Measurements from ENCODE around the gene DIDO1. TPM values are rescaled to one million over a fixed set of nuclear protein-coding genes. Genes with fewer than 3 reads are reported as not detected.

DIDO1 gene
- total RNA-seq, 2 donors from 2014 or later, result 68.5 to 75.9 TPM

GRCh38 chr20:62943396-62943795, 17.1 kb upstream of the DIDO1 start:
- Histone ChIP-seq H3K27ac (no peak overlapping the region), H3K27me3 (replicated peaks; ENCODE audit: insufficient read depth) (no peaks in the 10 kb centered on the region), H3K4me1 (replicated peaks) (peaks cover 11% of the 10 kb centered on the region), H3K9me3 (no peaks in the 10 kb centered on the region), H3K4me3 (no peak overlapping the region), H3K36me3 (peaks cover 3 to 7% of the 10 kb centered on the region in 2 donors)
- WGBS, result 88% methylated on average over 14 of the region's 14 CpGs
- intact Hi-C loops (cut with DNase I), result no loop called here
- DNase-seq (ENCODE audit: low spot score), result no peak
- TF ChIP-seq POLR2A (IDR thresholded peaks at IDR 0.05), result no peak
- TF ChIP-seq POLR2AphosphoS5 (IDR thresholded peaks at IDR 0.05), result no peak
- no peak for TF ChIP-seq CTCF (IDR thresholded peaks at IDR 0.05)

GRCh38 chr20:62942456-62942855, 16.2 kb upstream of the DIDO1 start:
- intact Hi-C loops (cut with DNase I), result no loop called here
- Histone ChIP-seq H3K36me3 (peaks cover 3 to 7% of the 10 kb centered on the region in 2 donors), H3K27me3 (replicated peaks; ENCODE audit: insufficient read depth) (no peaks in the 10 kb centered on the region), H3K9me3 (no peaks in the 10 kb centered on the region), H3K4me3 (no peak overlapping the region), H3K27ac (no peak overlapping the region), H3K4me1 (replicated peaks) (peaks cover 11% of the 10 kb centered on the region)
- TF ChIP-seq CTCF (IDR thresholded peaks at IDR 0.05) (no peak), POLR2AphosphoS5 (IDR thresholded peaks at IDR 0.05) (no peak)
- WGBS, result 82% methylated on average over 2 of the region's 2 CpGs
- DNase-seq (ENCODE audit: low spot score), result no peak

- Histone ChIP-seq H3K4me3 (no peak overlapping the region), H3K4me1 (replicated peaks) (peaks cover 11% of the 10 kb centered on the region), H3K36me3 (peaks cover 3 to 7% of the 10 kb centered on the region in 2 donors), H3K9me3 (no peaks in the 10 kb centered on the region), H3K27ac (no peak overlapping the region), H3K27me3 (replicated peaks; ENCODE audit: insufficient read depth) (no peaks in the 10 kb centered on the region)
- intact Hi-C loops (cut with DNase I), result no loop called here
- no peak for DNase-seq (ENCODE audit: low spot score)
- 75% methylated on average over 1 of the region's 1 CpG for WGBS
- TF ChIP-seq POLR2A (IDR thresholded peaks at IDR 0.05) (no peak), CTCF (IDR thresholded peaks at IDR 0.05) (no peak), POLR2AphosphoS5 (IDR thresholded peaks at IDR 0.05) (no peak)
These were observed 15.5 kb upstream of the DIDO1 start for GRCh38 chr20:62941792-62942191.

- intact Hi-C loops (cut with DNase I), result no loop called here
- DNase-seq (ENCODE audit: low spot score), result no peak
- no peak overlapping the region for H3K4me3 ChIP-seq
- H3K27me3 ChIP-seq (replicated peaks; ENCODE audit: insufficient read depth), result no peaks in the 10 kb centered on the region
- peaks cover 3% of the 10 kb centered on the region in 2 donors for H3K36me3 ChIP-seq
- TF ChIP-seq POLR2A (IDR thresholded peaks at IDR 0.05) (no peak), CTCF (IDR thresholded peaks at IDR 0.05) (no peak), POLR2AphosphoS5 (IDR thresholded peaks at IDR 0.05) (no peak)
- WGBS, result 89% methylated on average over 8 of the region's 8 CpGs
- H3K9me3 ChIP-seq, result no peaks in the 10 kb centered on the region
- no peak overlapping the region for H3K27ac ChIP-seq
- H3K4me1 ChIP-seq (replicated peaks), result peaks cover 20% of the 10 kb centered on the region
These were observed 14.6 kb upstream of the DIDO1 start for GRCh38 chr20:62940875-62941274.

GRCh38 chr20:62938105-62938888, 12.0 kb upstream of the DIDO1 start, which contains the start of gene GID8:
GID8 (plus strand) TSS chr20:62938147; CDS start chr20:62941503, 3,356 bp downstream.
- Histone ChIP-seq H3K9me3 (no peaks in the 10 kb centered on the region), H3K4me3 (peak within 1 kb of the TSS; percentile 71 to 94), H3K27ac (peak within 1 kb of the TSS; percentile 84 to 95), H3K27me3 (replicated peaks; ENCODE audit: insufficient read depth) (no peaks in the 10 kb centered on the region), H3K4me1 (replicated peaks) (peaks cover 22% of the 10 kb centered on the region), H3K36me3 (peaks cover 0 to under 1% of the 10 kb centered on the region in 2 donors)
- under 1% methylated on average over 48 of the region's 79 CpGs for WGBS
- intact Hi-C loops (cut with DNase I), result no loop called here
- DNase-seq (ENCODE audit: low spot score), result peak; percentile 22
- TF ChIP-seq POLR2A (IDR thresholded peaks at IDR 0.05) (no peak), POLR2AphosphoS5 (IDR thresholded peaks at IDR 0.05) (no peak), CTCF (IDR thresholded peaks at IDR 0.05) (no peak)
